AG09309 (cell line): ENCODE measurements around the gene KIR2DL3.
"Not testable (repeated sequence)": the region's sequence is repeated elsewhere in the genome, so short reads cannot be mapped to it uniquely, and the experiment has no call there.

Source experiments
- DNase-seq: peaks from one replicate; pipeline ENCODE4 v3.0.0-alpha.2; 2010; ENCODE audit warnings: low read depth
- H3K4me3 ChIP-seq: 2 replicates; pipeline ENCODE4 v1.5.1; 2011; ENCODE audit warnings: mild to moderate bottlenecking, low read depth, low read length, moderate library complexity; ENCODE audit not compliant: control insufficient read depth
- CTCF ChIP-seq: IDR thresholded peaks from 2 replicates; pipeline ENCODE4 v1.5.1; 2011; ENCODE audit warnings: mild to moderate bottlenecking, low read depth, low read length, inconsistent platforms; ENCODE audit not compliant: insufficient read depth, control insufficient read depth; ENCODE audit errors: missing control alignments

KIR2DL3 gene

GRCh38 chr19:54738306-54738705, at the start of gene KIR2DL3:
KIR2DL3 (plus strand) TSS chr19:54738513; CDS start chr19:54738546, 33 bp downstream.
- DNase-seq = not testable (repeated sequence)

GRCh38 chr19:54691582-54692297, 46.6 kb upstream of the KIR2DL3 start:
- DNase-seq = no peak
- no peak overlapping the region for H3K4me3 ChIP-seq

More at GRCh38 chr19:54738306-54738705, at the start of gene KIR2DL3:
- H3K4me3 ChIP-seq = not testable (repeated sequence)

GRCh38 chr19:54692298-54692615, 46.1 kb upstream of the KIR2DL3 start:
- DNase-seq = no peak
- no peak for TF ChIP-seq CTCF
- H3K4me3 ChIP-seq = no peak overlapping the region

More at GRCh38 chr19:54691582-54692297, 46.6 kb upstream of the KIR2DL3 start:
- no peak for TF ChIP-seq CTCF

GRCh38 chr19:54694648-54695047, 43.7 kb upstream of the KIR2DL3 start:
- no peak for TF ChIP-seq CTCF
- no peak for DNase-seq

GRCh38 chr19:54696117-54696548, 42.2 kb upstream of the KIR2DL3 start:
- no peak overlapping the region for H3K4me3 ChIP-seq
- no peak for TF ChIP-seq CTCF
- no peak for DNase-seq

More at GRCh38 chr19:54694648-54695047, 43.7 kb upstream of the KIR2DL3 start:
- H3K4me3 ChIP-seq = no peak overlapping the region

GRCh38 chr19:54696766-54697165, 41.5 kb upstream of the KIR2DL3 start:
- no peak overlapping the region for H3K4me3 ChIP-seq
- no peak for DNase-seq
- no peak for TF ChIP-seq CTCF

- DNase-seq, H3K4me3 ChIP-seq: not testable (repeated sequence)
Measured at GRCh38 chr19:54697716-54698115, 40.6 kb upstream of the KIR2DL3 start.

- no peak overlapping the region for H3K4me3 ChIP-seq
- no peak for TF ChIP-seq CTCF
Measured at GRCh38 chr19:54704928-54705327, 33.4 kb upstream of the KIR2DL3 start.

More at GRCh38 chr19:54704928-54705327, 33.4 kb upstream of the KIR2DL3 start:
- DNase-seq = no peak
